WTC11 (cell line): ENCODE data around the gene CAMK2B. TPM values are rescaled to one million over a fixed set of nuclear protein-coding genes. Genes with fewer than 3 reads are reported as not detected.

Experiments used
- ATAC-seq: fragments of 200-7000 bp; cut with Tn5 transposase; 2 replicates; pipeline ENCODE4 v1.10.0; 2021; ENCODE audit warnings: mild to moderate bottlenecking, moderate library complexity
- CTCF ChIA-PET: fragments of 300-600 bp; sonication (Branson Sonifier 250); formaldehyde crosslinking; loops from one replicate; lab custom pipeline; 2021; ENCODE audit warnings: antibody characterized with exemption; lab: Charles Lee
- POLR2A ChIA-PET: fragments of 350-600 bp; sonication (Branson Sonifier 250); formaldehyde crosslinking; loops from one replicate; lab custom pipeline; 2021; ENCODE audit warnings: antibody characterized with exemption; lab: Charles Lee
- DNase-seq: peaks from one replicate; pipeline ENCODE4 v3.0.0; 2021; ENCODE audit warnings: low spot score
- H3K27ac Mint-ChIP-seq: 2 replicates; pipeline ENCODE4 v1.8.0; 2021; ENCODE audit warnings: mixed read lengths
- H3K27me3 Mint-ChIP-seq: 2 replicates; pipeline ENCODE4 v1.8.0; 2021; ENCODE audit warnings: low read depth, mild to moderate bottlenecking, moderate library complexity, mixed read lengths
- H3K36me3 Mint-ChIP-seq: 2 replicates; pipeline ENCODE4 v1.8.0; 2021; ENCODE audit warnings: mixed read lengths
- H3K4me1 Mint-ChIP-seq: 2 replicates; pipeline ENCODE4 v1.8.0; 2022; ENCODE audit warnings: mixed read lengths
- H3K4me3 Mint-ChIP-seq: 2 replicates; pipeline ENCODE4 v1.8.0; 2021; ENCODE audit warnings: mild to moderate bottlenecking, moderate library complexity, mixed read lengths
- H3K9me3 Mint-ChIP-seq: 2 replicates; pipeline ENCODE4 v1.8.0; 2021; ENCODE audit warnings: mixed read lengths
- EMX1 ChIP-seq: fragments of 250-450 bp; sonication (Bioruptor Pico); IDR thresholded peaks from 2 replicates; pipeline ENCODE4 v1.8.0; 2021; ENCODE audit warnings: mild to moderate bottlenecking
- FOXP1 ChIP-seq: sonication (generic); formaldehyde crosslinking; IDR thresholded peaks from 2 replicates; pipeline ENCODE4 v1.8.0; 2022; ENCODE audit warnings: missing genetic modification reagents, mild to moderate bottlenecking, moderate library complexity, borderline replicate concordance
- GTF2I ChIP-seq: fragments of 250-450 bp; sonication (Bioruptor Pico); conservative IDR thresholded peaks from 2 replicates; pipeline ENCODE4 v1.4.0; 2021; ENCODE audit warnings: mild to moderate bottlenecking
- KAT7 ChIP-seq: sonication (generic); formaldehyde crosslinking; IDR thresholded peaks from 2 replicates; pipeline ENCODE4 v1.8.1; 2023; ENCODE audit warnings: missing genetic modification reagents, mild to moderate bottlenecking, borderline replicate concordance
- NR2C2 ChIP-seq: sonication (generic); formaldehyde crosslinking; IDR thresholded peaks from 2 replicates; pipeline ENCODE4 v1.8.0; 2022; ENCODE audit warnings: mild to moderate bottlenecking, missing genetic modification reagents
- PRRX2 ChIP-seq: fragments of 250-450 bp; sonication (Bioruptor Pico); IDR thresholded peaks from 2 replicates; pipeline ENCODE4 v1.8.0; 2021; ENCODE audit warnings: mild to moderate bottlenecking
- RELA ChIP-seq: sonication (generic); formaldehyde crosslinking; IDR thresholded peaks from 2 replicates; pipeline ENCODE4 v1.8.1; 2022; ENCODE audit warnings: missing genetic modification reagents, mild to moderate bottlenecking, borderline replicate concordance
- SMAD3 ChIP-seq: sonication (generic); formaldehyde crosslinking; IDR thresholded peaks from 2 replicates; pipeline ENCODE4 v1.8.0; 2022; ENCODE audit warnings: missing genetic modification reagents, mild to moderate bottlenecking, borderline replicate concordance
- SMAD4 ChIP-seq: sonication (generic); formaldehyde crosslinking; IDR thresholded peaks from 2 replicates; pipeline ENCODE4 v1.8.0; 2022; ENCODE audit warnings: mild to moderate bottlenecking, missing genetic modification reagents
- total RNA-seq: library from RNA; stranded (reverse); gene quantifications from 3 replicates; pipeline ENCODE4 v1.2.3, GENCODE V29; 2021
- TF ChIP-seq, protein P1 (sequence below): sonication (generic); formaldehyde crosslinking; IDR thresholded peaks from 2 replicates; pipeline ENCODE4 v1.8.0; 2022; ENCODE audit warnings: missing genetic modification reagents
- TF ChIP-seq, protein P2 (sequence below): sonication (generic); formaldehyde crosslinking; IDR thresholded peaks from 2 replicates; pipeline ENCODE4 v1.8.1; 2022; ENCODE audit warnings: low read depth, mild to moderate bottlenecking, moderate library complexity, missing genetic modification reagents, borderline replicate concordance
- TF ChIP-seq, protein P3 (sequence below): fragments of 250-450 bp; sonication (Bioruptor Pico); IDR thresholded peaks from 2 replicates; pipeline ENCODE4 v1.9.0; 2021; ENCODE audit warnings: mild to moderate bottlenecking
- TF ChIP-seq, protein P4 (sequence below): sonication (generic); formaldehyde crosslinking; IDR thresholded peaks from 2 replicates; pipeline ENCODE4 v1.8.0; 2022; ENCODE audit warnings: mild to moderate bottlenecking, missing genetic modification reagents

The CAMK2B gene
- total RNA-seq, 1 experiment from 2014 or later = 0.44 TPM

DNA sequence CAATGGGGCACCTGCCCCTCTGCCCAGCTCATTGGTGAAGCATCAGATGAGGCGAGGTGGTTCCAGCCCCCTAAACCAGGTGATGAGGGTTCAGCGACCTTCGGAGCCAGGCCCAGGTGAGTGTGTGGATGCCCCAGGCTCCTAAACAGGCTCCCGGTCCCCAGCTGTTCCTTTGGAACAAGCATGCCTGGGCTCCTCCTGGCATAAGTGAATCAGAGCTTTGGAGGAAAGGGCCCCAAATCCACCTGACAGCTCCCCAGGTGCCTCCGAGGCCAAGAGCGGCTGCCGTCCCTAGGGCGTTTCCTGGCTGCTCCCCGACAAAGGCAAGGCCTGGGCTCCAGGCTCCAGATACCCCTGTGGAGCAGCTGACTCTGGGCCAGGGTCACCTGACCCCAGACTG lies 63.4 kb downstream of the CAMK2B start:
- no peak for DNase-seq
- Mint-ChIP-seq H3K36me3 (no peaks in the 10 kb centered on the region), H3K4me3 (no peak overlapping the region), H3K4me1 (peaks cover 3% of the 10 kb centered on the region; the same call in 1 of the 2 replicates), H3K9me3 (no peaks in the 10 kb centered on the region), H3K27me3 (no peaks in the 10 kb centered on the region), H3K27ac (no peak overlapping the region)
- ChIA-PET CTCF (interaction anchor here (0.6 to 2.0 kb wide), 4 partner anchors 21 to 1024 kb away, joined by 3 to 6 read pairs (median 4); no protein-coding TSS in a partner anchor), POLR2A (no interaction called here)
- no peak for TF ChIP-seq PRRX2 (CRISPR knock-in tag)
- no peak for TF ChIP-seq FOXP1 (CRISPR knock-in tag)
- TF ChIP-seq RELA (CRISPR knock-in tag) = no peak
- ATAC-seq = no peak

DNA sequence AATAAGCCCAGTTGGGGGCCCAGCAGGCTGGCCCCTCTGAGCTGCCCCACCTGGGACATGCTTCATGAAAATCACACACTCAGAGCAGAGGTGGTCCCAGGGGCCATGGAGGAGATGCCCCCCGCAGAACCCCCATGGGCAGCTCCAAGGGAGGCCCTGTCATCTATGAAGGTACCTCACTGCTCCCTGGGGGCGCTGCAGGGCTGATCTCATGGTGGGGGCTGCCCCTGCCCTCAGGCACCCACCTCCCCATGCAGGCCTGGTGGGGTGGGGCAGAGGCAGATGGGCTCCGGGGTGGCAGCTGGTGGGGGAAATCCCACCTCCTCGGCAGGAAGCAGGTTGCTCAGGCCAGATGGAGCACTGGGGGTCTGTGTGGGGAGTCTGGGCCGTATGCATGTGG lies 64.2 kb downstream of the CAMK2B start:
- no peaks in the 10 kb centered on the region for H3K36me3 Mint-ChIP-seq
- TF ChIP-seq EMX1 (no peak), KAT7 (CRISPR knock-in tag) (no peak), SMAD3 (no peak), SMAD4 (CRISPR knock-in tag) (no peak), NR2C2 (no peak), GTF2I (CRISPR knock-in tag) (no peak)
- TF ChIP-seq, protein P1, sequence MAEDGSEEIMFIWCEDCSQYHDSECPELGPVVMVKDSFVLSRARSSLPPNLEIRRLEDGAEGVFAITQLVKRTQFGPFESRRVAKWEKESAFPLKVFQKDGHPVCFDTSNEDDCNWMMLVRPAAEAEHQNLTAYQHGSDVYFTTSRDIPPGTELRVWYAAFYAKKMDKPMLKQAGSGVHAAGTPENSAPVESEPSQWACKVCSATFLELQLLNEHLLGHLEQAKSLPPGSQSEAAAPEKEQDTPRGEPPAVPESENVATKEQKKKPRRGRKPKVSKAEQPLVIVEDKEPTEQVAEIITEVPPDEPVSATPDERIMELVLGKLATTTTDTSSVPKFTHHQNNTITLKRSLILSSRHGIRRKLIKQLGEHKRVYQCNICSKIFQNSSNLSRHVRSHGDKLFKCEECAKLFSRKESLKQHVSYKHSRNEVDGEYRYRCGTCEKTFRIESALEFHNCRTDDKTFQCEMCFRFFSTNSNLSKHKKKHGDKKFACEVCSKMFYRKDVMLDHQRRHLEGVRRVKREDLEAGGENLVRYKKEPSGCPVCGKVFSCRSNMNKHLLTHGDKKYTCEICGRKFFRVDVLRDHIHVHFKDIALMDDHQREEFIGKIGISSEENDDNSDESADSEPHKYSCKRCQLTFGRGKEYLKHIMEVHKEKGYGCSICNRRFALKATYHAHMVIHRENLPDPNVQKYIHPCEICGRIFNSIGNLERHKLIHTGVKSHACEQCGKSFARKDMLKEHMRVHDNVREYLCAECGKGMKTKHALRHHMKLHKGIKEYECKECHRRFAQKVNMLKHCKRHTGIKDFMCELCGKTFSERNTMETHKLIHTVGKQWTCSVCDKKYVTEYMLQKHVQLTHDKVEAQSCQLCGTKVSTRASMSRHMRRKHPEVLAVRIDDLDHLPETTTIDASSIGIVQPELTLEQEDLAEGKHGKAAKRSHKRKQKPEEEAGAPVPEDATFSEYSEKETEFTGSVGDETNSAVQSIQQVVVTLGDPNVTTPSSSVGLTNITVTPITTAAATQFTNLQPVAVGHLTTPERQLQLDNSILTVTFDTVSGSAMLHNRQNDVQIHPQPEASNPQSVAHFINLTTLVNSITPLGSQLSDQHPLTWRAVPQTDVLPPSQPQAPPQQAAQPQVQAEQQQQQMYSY (CRISPR knock-in tag) = no peak
- TF ChIP-seq, protein P2, sequence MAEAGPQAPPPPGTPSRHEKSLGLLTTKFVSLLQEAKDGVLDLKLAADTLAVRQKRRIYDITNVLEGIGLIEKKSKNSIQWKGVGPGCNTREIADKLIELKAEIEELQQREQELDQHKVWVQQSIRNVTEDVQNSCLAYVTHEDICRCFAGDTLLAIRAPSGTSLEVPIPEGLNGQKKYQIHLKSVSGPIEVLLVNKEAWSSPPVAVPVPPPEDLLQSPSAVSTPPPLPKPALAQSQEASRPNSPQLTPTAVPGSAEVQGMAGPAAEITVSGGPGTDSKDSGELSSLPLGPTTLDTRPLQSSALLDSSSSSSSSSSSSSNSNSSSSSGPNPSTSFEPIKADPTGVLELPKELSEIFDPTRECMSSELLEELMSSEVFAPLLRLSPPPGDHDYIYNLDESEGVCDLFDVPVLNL = no peak
- TF ChIP-seq, protein P3, sequence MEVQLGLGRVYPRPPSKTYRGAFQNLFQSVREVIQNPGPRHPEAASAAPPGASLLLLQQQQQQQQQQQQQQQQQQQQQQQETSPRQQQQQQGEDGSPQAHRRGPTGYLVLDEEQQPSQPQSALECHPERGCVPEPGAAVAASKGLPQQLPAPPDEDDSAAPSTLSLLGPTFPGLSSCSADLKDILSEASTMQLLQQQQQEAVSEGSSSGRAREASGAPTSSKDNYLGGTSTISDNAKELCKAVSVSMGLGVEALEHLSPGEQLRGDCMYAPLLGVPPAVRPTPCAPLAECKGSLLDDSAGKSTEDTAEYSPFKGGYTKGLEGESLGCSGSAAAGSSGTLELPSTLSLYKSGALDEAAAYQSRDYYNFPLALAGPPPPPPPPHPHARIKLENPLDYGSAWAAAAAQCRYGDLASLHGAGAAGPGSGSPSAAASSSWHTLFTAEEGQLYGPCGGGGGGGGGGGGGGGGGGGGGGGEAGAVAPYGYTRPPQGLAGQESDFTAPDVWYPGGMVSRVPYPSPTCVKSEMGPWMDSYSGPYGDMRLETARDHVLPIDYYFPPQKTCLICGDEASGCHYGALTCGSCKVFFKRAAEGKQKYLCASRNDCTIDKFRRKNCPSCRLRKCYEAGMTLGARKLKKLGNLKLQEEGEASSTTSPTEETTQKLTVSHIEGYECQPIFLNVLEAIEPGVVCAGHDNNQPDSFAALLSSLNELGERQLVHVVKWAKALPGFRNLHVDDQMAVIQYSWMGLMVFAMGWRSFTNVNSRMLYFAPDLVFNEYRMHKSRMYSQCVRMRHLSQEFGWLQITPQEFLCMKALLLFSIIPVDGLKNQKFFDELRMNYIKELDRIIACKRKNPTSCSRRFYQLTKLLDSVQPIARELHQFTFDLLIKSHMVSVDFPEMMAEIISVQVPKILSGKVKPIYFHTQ (CRISPR knock-in tag) = no peak
- TF ChIP-seq, protein P4, sequence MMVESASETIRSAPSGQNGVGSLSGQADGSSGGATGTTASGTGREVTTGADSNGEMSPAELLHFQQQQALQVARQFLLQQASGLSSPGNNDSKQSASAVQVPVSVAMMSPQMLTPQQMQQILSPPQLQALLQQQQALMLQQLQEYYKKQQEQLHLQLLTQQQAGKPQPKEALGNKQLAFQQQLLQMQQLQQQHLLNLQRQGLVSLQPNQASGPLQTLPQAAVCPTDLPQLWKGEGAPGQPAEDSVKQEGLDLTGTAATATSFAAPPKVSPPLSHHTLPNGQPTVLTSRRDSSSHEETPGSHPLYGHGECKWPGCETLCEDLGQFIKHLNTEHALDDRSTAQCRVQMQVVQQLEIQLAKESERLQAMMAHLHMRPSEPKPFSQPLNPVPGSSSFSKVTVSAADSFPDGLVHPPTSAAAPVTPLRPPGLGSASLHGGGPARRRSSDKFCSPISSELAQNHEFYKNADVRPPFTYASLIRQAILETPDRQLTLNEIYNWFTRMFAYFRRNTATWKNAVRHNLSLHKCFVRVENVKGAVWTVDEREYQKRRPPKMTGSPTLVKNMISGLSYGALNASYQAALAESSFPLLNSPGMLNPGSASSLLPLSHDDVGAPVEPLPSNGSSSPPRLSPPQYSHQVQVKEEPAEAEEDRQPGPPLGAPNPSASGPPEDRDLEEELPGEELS (CRISPR knock-in tag) = no peak
- CTCF ChIA-PET = interaction anchor here (0.6 to 2.0 kb wide), 4 partner anchors 21 to 1025 kb away, joined by 3 to 6 read pairs (median 4); no protein-coding TSS in a partner anchor
- H3K9me3 Mint-ChIP-seq = no peaks in the 10 kb centered on the region
- no peak overlapping the region for H3K4me3 Mint-ChIP-seq
- H3K4me1 Mint-ChIP-seq = peaks cover 3% of the 10 kb centered on the region; the same call in 1 of the 2 replicates
- H3K27ac Mint-ChIP-seq = no peak overlapping the region
- ATAC-seq (no peak), DNase-seq (no peak)
- POLR2A ChIA-PET = no interaction called here
- no peaks in the 10 kb centered on the region for H3K27me3 Mint-ChIP-seq
